HEK293T (cell line): ENCODE measurements around the gene CORO1C.
"Not testable (repeated sequence)": the region's sequence is repeated elsewhere in the genome, so short reads cannot be mapped to it uniquely, and the experiment has no call there.

Experiments
- CTCF ChIA-PET: fragments of 350-600 bp; formaldehyde crosslinking; extraction: SDS; loops from one replicate; lab custom pipeline; 2021; ENCODE audit warnings: antibody characterized with exemption, inconsistent platforms; lab: Yijun Ruan, JAX
- POLR2A ChIA-PET: fragments of 350-600 bp; formaldehyde crosslinking; extraction: SDS; loops from one replicate; lab custom pipeline; 2020; ENCODE audit warnings: antibody characterized with exemption, inconsistent platforms; lab: Yijun Ruan, JAX
- DNase-seq: peaks from one replicate; pipeline ENCODE4 v3.0.0; 2012; ENCODE audit warnings: mixed read lengths; ENCODE audit errors: extremely low spot score
- ARNT ChIP-seq: fragments of 450-650 bp; IDR thresholded peaks from 2 replicates; pipeline ENCODE4 v1.6.1; 2017; ENCODE audit warnings: mild to moderate bottlenecking
- BHLHE40 ChIP-seq: fragments of 450-650 bp; IDR thresholded peaks from 2 replicates; pipeline ENCODE4 v1.6.1; 2016; ENCODE audit warnings: mild to moderate bottlenecking, moderate library complexity, borderline replicate concordance
- CTBP1 ChIP-seq: fragments of 450-650 bp; IDR thresholded peaks from 2 replicates; pipeline ENCODE4 v1.6.1; 2016; ENCODE audit warnings: borderline replicate concordance
- ELF4 ChIP-seq: fragments of 450-650 bp; IDR thresholded peaks from 2 replicates; pipeline ENCODE4 v1.6.1; 2017; ENCODE audit warnings: antibody characterized with exemption
- FOXA1 ChIP-seq: fragments of 450-650 bp; IDR thresholded peaks from 2 replicates; pipeline ENCODE4 v1.6.1; 2016; ENCODE audit warnings: mild to moderate bottlenecking
- FOXK2 ChIP-seq: fragments of 450-650 bp; IDR thresholded peaks from 2 replicates; pipeline ENCODE4 v1.6.1; 2016; ENCODE audit warnings: mild to moderate bottlenecking
- FOXM1 ChIP-seq: fragments of 450-650 bp; IDR thresholded peaks from 2 replicates; pipeline ENCODE4 v1.6.1; 2017; ENCODE audit warnings: mild to moderate bottlenecking, borderline replicate concordance
- HDGF ChIP-seq: fragments of 450-650 bp; IDR thresholded peaks from 2 replicates; pipeline ENCODE4 v1.6.1; 2017; ENCODE audit warnings: antibody characterized with exemption, borderline replicate concordance
- L3MBTL2 ChIP-seq: fragments of 450-650 bp; conservative IDR thresholded peaks from 2 replicates; pipeline ENCODE4 v1.6.1; 2016; ENCODE audit warnings: mild to moderate bottlenecking
- LEF1 ChIP-seq: fragments of 450-650 bp; IDR thresholded peaks from 2 replicates; pipeline ENCODE4 v1.6.1; 2017; ENCODE audit warnings: mild to moderate bottlenecking, borderline replicate concordance
- NFRKB ChIP-seq: fragments of 450-650 bp; IDR thresholded peaks from 2 replicates; pipeline ENCODE4 v1.6.1; 2016; ENCODE audit warnings: mild to moderate bottlenecking, moderate library complexity
- SP1 ChIP-seq: fragments of 450-650 bp; IDR thresholded peaks from 2 replicates; pipeline ENCODE4 v1.6.1; 2017
- SUZ12 ChIP-seq: fragments of 450-650 bp; IDR thresholded peaks from 2 replicates; pipeline ENCODE4 v1.6.1; 2016; ENCODE audit warnings: mild to moderate bottlenecking
- TARDBP ChIP-seq: fragments of 450-650 bp; IDR thresholded peaks from 2 replicates; pipeline ENCODE4 v1.6.1; 2016
- ZNF384 ChIP-seq: fragments of 450-650 bp; IDR thresholded peaks from 2 replicates; pipeline ENCODE4 v1.6.1; 2016
- TF ChIP-seq, protein P1 (sequence below): fragments of 450-650 bp; IDR thresholded peaks from 2 replicates; pipeline ENCODE4 v1.6.1; 2016

CORO1C gene

DNA sequence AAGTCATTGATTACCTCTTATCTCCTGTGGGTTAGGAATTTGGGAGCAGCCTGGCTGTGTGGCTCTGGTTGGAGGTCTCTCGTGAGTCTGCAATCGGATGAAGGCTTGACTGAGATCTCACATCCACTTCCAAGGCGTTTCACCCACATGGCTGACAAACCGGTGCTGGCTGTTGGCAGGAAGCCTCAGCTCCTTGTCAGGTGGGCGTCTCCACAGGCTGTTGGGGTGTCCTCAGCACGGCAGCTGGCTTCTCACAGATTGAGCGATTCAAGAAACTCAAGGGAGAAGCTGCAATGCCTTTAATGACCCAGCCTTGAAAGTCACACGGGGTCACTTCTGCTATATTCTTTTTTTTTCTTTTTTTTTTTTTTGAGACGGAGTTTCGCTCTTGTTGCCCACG, 28.6 kb upstream of the CORO1C start:
- POLR2A ChIA-PET = no interaction called here
- CTCF ChIA-PET = no interaction called here
- no peak for DNase-seq
- TF ChIP-seq ARNT (no peak), CTBP1 (no peak), ELF4 (no peak), FOXK2 (no peak), SP1 (no peak), SUZ12 (no peak), BHLHE40 (no peak), FOXA1 (no peak), HDGF (no peak), ZNF384 (no peak), L3MBTL2 (no peak), LEF1 (no peak), TARDBP (no peak), NFRKB (no peak), FOXM1 (no peak)
- TF ChIP-seq, protein P1, sequence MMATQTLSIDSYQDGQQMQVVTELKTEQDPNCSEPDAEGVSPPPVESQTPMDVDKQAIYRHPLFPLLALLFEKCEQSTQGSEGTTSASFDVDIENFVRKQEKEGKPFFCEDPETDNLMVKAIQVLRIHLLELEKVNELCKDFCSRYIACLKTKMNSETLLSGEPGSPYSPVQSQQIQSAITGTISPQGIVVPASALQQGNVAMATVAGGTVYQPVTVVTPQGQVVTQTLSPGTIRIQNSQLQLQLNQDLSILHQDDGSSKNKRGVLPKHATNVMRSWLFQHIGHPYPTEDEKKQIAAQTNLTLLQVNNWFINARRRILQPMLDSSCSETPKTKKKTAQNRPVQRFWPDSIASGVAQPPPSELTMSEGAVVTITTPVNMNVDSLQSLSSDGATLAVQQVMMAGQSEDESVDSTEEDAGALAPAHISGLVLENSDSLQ = no peak

GRCh38 chr12:108757856-108758255, 26.5 kb upstream of the CORO1C start:
- CTCF ChIA-PET = no interaction called here
- POLR2A ChIA-PET = no interaction called here
- DNase-seq = no peak
- TF ChIP-seq CTBP1 = no peak

GRCh38 chr12:108756421-108756820, 25.1 kb upstream of the CORO1C start:
- ChIA-PET POLR2A (no interaction called here), CTCF (no interaction called here)
- TF ChIP-seq LEF1 = no peak
- TF ChIP-seq CTBP1 = no peak
- TF ChIP-seq TARDBP = no peak
- TF ChIP-seq ELF4 = no peak
- no peak for TF ChIP-seq L3MBTL2
- no peak for TF ChIP-seq ZNF384
- DNase-seq = no peak

DNA sequence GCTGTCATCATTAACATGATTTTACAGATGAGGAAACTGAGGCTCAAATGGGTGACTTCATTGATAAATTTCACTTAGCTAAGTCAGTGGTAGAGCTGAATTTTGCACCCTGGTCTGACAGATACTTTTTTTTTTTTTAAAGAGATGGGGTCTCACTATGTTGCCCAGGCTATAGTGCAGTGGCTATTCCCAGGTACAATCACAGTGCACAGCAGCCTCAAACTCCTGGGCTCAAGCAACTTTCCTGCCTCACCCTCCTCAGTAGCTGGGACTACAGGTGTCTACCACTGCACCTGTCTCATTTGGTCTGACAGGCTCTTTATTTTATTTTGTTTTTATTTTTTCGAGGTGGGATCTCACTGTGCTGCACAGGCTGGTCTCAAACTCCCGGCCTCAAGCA, 24.2 kb upstream of the CORO1C start:
- ChIA-PET POLR2A (no interaction called here), CTCF (interaction anchor here (0.6 kb wide), 1 partner anchor 9 kb away, joined by 3 read pairs; no protein-coding TSS in a partner anchor)
- TF ChIP-seq, protein P1 = no peak
- TF ChIP-seq ZNF384 (no peak), BHLHE40 (no peak), FOXM1 (no peak), ELF4 (no peak), FOXK2 (no peak), SUZ12 (no peak), ARNT (no peak)
- DNase-seq = no peak

DNA sequence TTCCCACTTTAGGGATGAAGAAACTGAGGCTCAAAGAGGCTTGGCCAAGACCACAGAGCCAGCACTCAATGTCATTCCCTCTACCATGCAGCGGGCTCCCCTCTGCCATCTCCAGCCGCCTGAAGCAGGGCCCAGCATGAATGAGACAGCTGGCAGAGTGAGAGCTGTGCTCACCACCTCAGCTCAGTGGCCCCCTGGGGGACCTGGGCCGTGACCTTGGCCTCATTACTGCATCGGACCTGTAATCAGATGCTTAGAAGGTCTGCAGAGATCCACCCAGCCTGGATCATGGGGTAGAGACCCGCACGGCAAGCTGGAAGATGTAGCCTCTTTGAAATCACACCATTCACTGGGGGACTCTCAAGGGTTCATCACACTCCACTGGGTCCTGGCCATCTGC, 22.7 kb upstream of the CORO1C start:
- POLR2A ChIA-PET = no interaction called here
- no peak for DNase-seq
- CTCF ChIA-PET = interaction anchor here (0.6 kb wide), 2 partner anchors 12 to 166 kb away, joined by 3 read pairs; no protein-coding TSS in a partner anchor
- TF ChIP-seq BHLHE40 (no peak), NFRKB (no peak), FOXM1 (no peak), SUZ12 (no peak), ARNT (no peak), L3MBTL2 (no peak), SP1 (no peak)

DNA sequence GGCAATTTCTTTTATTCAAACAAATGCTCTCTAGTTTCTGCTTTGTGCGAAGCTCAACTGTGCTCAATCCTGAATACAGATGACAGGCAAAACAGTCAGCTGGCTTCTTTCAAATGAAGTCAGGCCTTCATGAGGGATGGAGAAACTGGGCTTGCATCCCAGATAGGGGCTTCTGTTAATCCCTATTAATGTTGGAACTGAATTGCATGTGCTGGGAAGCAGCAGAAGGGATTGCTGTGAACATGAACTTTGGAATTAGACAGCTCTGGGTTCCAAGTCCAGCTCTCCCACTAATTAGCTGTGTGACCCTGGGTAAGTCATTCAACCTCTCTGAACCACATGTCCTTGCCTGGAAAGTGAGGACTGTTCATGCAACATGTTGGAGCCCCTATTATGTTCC, 21.1 kb upstream of the CORO1C start:
- ChIA-PET CTCF (interaction anchor here (0.6 kb wide), 1 partner anchor 10 kb away, joined by 3 read pairs; no protein-coding TSS in a partner anchor), POLR2A (no interaction called here)
- DNase-seq = no peak
- TF ChIP-seq LEF1 = no peak
- TF ChIP-seq NFRKB = no peak
- TF ChIP-seq, protein P1 = no peak
- no peak for TF ChIP-seq HDGF
- TF ChIP-seq BHLHE40 = no peak
- no peak for TF ChIP-seq SUZ12
- no peak for TF ChIP-seq TARDBP
- no peak for TF ChIP-seq FOXA1
- TF ChIP-seq FOXK2 = no peak
- no peak for TF ChIP-seq ZNF384
- no peak for TF ChIP-seq CTBP1
- TF ChIP-seq ELF4 = no peak
- TF ChIP-seq L3MBTL2 = no peak
- TF ChIP-seq FOXM1 = no peak
- no peak for TF ChIP-seq ARNT
- TF ChIP-seq SP1 = no peak

DNA sequence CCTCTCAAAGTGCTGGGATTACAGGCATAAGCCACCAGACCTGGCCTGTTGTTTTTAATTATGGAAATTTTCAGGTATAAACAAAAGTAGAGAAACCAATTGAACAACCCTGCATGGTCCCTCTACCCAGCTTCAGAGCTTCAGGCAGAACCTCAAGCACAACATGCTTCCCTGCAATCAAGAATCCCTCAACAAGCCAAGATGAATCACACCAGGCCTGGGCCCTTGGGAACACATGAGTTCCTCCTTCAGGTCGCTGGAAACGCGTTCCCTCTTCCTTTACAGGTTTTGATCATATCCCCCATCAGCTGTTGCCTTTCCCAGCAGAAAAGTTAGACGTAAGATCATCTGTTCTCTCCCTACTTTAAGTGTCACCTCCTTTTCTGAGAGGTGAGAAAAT, 20.5 kb upstream of the CORO1C start:
- TF ChIP-seq FOXA1 (no peak), ELF4 (no peak), BHLHE40 (no peak), CTBP1 (no peak), ARNT (no peak), LEF1 (no peak), SUZ12 (no peak), FOXK2 (no peak), NFRKB (no peak), L3MBTL2 (no peak), HDGF (no peak), TARDBP (no peak), SP1 (no peak), ZNF384 (no peak), FOXM1 (no peak)
- TF ChIP-seq, protein P1 = no peak
- ChIA-PET CTCF (interaction anchor here (0.6 kb wide), 1 partner anchor 10 kb away, joined by 3 read pairs; no protein-coding TSS in a partner anchor), POLR2A (interaction anchor here (1.0 kb wide), 1 partner anchor 19 kb away, joined by 3 read pairs; no protein-coding TSS in a partner anchor)
- no peak for DNase-seq

DNA sequence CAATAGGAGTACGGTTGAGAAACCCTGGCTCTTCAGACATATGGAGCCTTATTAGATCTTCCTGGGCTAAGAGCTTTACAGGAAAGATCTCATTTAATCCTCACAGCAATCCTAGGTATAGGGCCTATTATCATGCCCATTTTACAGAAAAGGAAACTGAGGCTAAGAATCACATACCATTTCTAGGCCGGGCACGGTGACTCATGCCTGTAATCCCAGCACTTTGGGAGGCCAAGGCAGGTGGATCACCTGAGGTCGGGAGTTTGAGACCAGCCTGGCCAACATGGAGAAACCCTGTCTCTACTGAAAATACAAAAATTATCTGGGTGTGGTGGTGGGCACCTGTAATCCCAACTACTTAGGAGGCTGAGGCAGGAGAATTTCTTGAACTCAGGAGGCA, 19.7 kb upstream of the CORO1C start:
- CTCF ChIA-PET, DNase-seq: not testable (repeated sequence)
- POLR2A ChIA-PET = interaction anchor here (1.0 kb wide), 1 partner anchor 20 kb away, joined by 3 read pairs; no protein-coding TSS in a partner anchor
